OCI-LY7 (cell line): Measurements from ENCODE around the gene CIB4. TPM values are rescaled to one million over a fixed set of nuclear protein-coding genes. Genes with fewer than 3 reads are reported as not detected.

Experiments used
- BruUV-seq: library from RNA; stranded (reverse); fragments of 400-500 nt; replicated peaks from 2 replicates; lab custom pipeline; 2021; lab: Mats Ljungman, UMichigan
- CTCF ChIA-PET: fragments of 300-600 bp; sonication (Branson Sonifier 250); formaldehyde crosslinking; loops from one replicate; lab custom pipeline; 2022; ENCODE audit warnings: antibody characterized with exemption; ENCODE audit not compliant: unreplicated experiment; lab: Charles Lee
- POLR2A ChIA-PET: fragments of 300-600 bp; sonication (Branson Sonifier 250); formaldehyde crosslinking; loops from one replicate; lab custom pipeline; 2022; ENCODE audit warnings: antibody characterized with exemption; lab: Charles Lee
- DNase-seq: peaks from one replicate; pipeline ENCODE4 v3.0.0-alpha.2; 2015; ENCODE audit warnings: low spot score
- H2AFZ ChIP-seq: fragments of 200-600 bp; sonication (generic), shearing (Covaris generic); 2 replicates; pipeline ENCODE4 v1.6.1; 2014; ENCODE audit warnings: mild to moderate bottlenecking, antibody characterized with exemption, low read length, moderate library complexity
- H3K27ac ChIP-seq: fragments of 200-600 bp; sonication (generic); 2 replicates; pipeline ENCODE4 v1.5.1; 2014; ENCODE audit warnings: mixed run types, low read depth, mild to moderate bottlenecking, moderate library complexity, low read length, inconsistent platforms; ENCODE audit not compliant: poor library complexity, severe bottlenecking
- H3K36me3 ChIP-seq: fragments of 200-600 bp; sonication (generic); 2 replicates; pipeline ENCODE4 v1.6.1; 2014; ENCODE audit warnings: mild to moderate bottlenecking, antibody characterized with exemption, low read length, moderate library complexity, mixed read lengths; ENCODE audit not compliant: insufficient read depth
- H3K4me1 ChIP-seq: fragments of 200-600 bp; sonication (generic); 2 replicates; pipeline ENCODE4 v1.5.1; 2014; ENCODE audit warnings: mild to moderate bottlenecking, low read length; ENCODE audit not compliant: insufficient read depth, poor library complexity, severe bottlenecking
- H3K4me2 ChIP-seq: fragments of 200-600 bp; sonication (generic); 2 replicates; pipeline ENCODE4 v1.6.1; 2014; ENCODE audit warnings: mild to moderate bottlenecking, low read length
- H3K4me3 ChIP-seq: fragments of 200-600 bp; sonication (generic); 2 replicates; pipeline ENCODE4 v1.5.1; 2014; ENCODE audit warnings: mild to moderate bottlenecking, low read depth, low read length; ENCODE audit not compliant: poor library complexity, severe bottlenecking
- H3K79me2 ChIP-seq: fragments of 200-600 bp; sonication (generic); 2 replicates; pipeline ENCODE4 v1.6.1; 2016; ENCODE audit warnings: low read depth, mild to moderate bottlenecking, low read length, moderate library complexity, mixed read lengths; ENCODE audit not compliant: insufficient read depth
- H3K9me2 ChIP-seq: fragments of 200-600 bp; sonication (generic); 2 replicates; pipeline ENCODE4 v1.6.1; 2016; ENCODE audit warnings: mild to moderate bottlenecking, low read length, mixed read lengths; ENCODE audit not compliant: insufficient read depth
- H3K9me3 ChIP-seq: fragments of 200-600 bp; sonication (generic); 2 replicates; pipeline ENCODE4 v1.6.1; 2014; ENCODE audit warnings: mild to moderate bottlenecking, mixed run types, low read length, mixed read lengths
- H4K20me1 ChIP-seq: fragments of 200-600 bp; sonication (generic); 2 replicates; pipeline ENCODE4 v1.6.1; 2014; ENCODE audit warnings: mild to moderate bottlenecking, antibody characterized with exemption, low read length, moderate library complexity, mixed read lengths; ENCODE audit not compliant: insufficient read depth
- CTCF ChIP-seq: fragments of 200-600 bp; sonication (generic); conservative IDR thresholded peaks from 2 replicates; pipeline ENCODE4 v1.5.1; 2014; ENCODE audit warnings: mild to moderate bottlenecking, antibody characterized with exemption, low read length, moderate library complexity, mixed read lengths
- EZH2phosphoT487 ChIP-seq: fragments of 200-600 bp; sonication (generic); IDR thresholded peaks from 2 replicates; pipeline ENCODE4 v1.6.1; 2018; ENCODE audit warnings: low read depth, borderline replicate concordance, mild to moderate bottlenecking, mixed run types, antibody characterized with exemption, low read length, moderate library complexity, mixed read lengths
- intact Hi-C: fragments of 100-400 bp; cut with micrococcal nuclease; formaldehyde crosslinking; loops from one replicate; pipeline ENCODE4 v1.10.0; 2022; ENCODE audit not compliant: unreplicated experiment
- total RNA-seq, 2 experiments: library from RNA; depleted of rRNA in 1 of 2; stranded (reverse); fragments of >200 nt in 1 of 2; shearing (Covaris generic) in 1 of 2; gene quantifications; 2 replicates each; pipeline ENCODE4 v1.2.3, GENCODE V29; 2014 to 2022

The CIB4 gene
- total RNA-seq, 2 experiments from 2014 or later, result not detected

GRCh38 chr2:26585100-26585499 lies 56.1 kb downstream of the CIB4 start:
- H2AFZ ChIP-seq, result no peak overlapping the region
- BruUV-seq, result no TSS peak
- no peaks in the 10 kb centered on the region for H3K36me3 ChIP-seq
- H3K9me3 ChIP-seq, result no peaks in the 10 kb centered on the region
- POLR2A ChIA-PET, result no interaction called here
- CTCF ChIA-PET, result no interaction called here
- H3K4me3 ChIP-seq, result no peak overlapping the region
- no peak overlapping the region for H3K4me2 ChIP-seq
- no peaks in the 10 kb centered on the region for H4K20me1 ChIP-seq
- intact Hi-C loops, result no loop called here
- DNase-seq, result no peak
- H3K27ac ChIP-seq, result no peak overlapping the region
- H3K9me2 ChIP-seq, result no peaks in the 10 kb centered on the region
- no peaks in the 10 kb centered on the region for H3K79me2 ChIP-seq
- H3K4me1 ChIP-seq, result no peaks in the 10 kb centered on the region
- no peak for TF ChIP-seq CTCF
- TF ChIP-seq EZH2phosphoT487, result no peak

GRCh38 chr2:26584656-26585055 lies 56.5 kb downstream of the CIB4 start:
- H2AFZ ChIP-seq, result no peak overlapping the region
- intact Hi-C loops, result no loop called here
- no peaks in the 10 kb centered on the region for H3K79me2 ChIP-seq
- H3K4me1 ChIP-seq, result no peaks in the 10 kb centered on the region
- no TSS peak for BruUV-seq
- ChIA-PET POLR2A (no interaction called here), CTCF (no interaction called here)
- DNase-seq, result no peak
- no peak overlapping the region for H3K4me3 ChIP-seq
- H4K20me1 ChIP-seq, result no peaks in the 10 kb centered on the region
- no peaks in the 10 kb centered on the region for H3K9me2 ChIP-seq
- H3K27ac ChIP-seq, result no peak overlapping the region
- H3K4me2 ChIP-seq, result no peak overlapping the region
- H3K9me3 ChIP-seq, result no peaks in the 10 kb centered on the region
- H3K36me3 ChIP-seq, result no peaks in the 10 kb centered on the region
- no peak for TF ChIP-seq CTCF
- TF ChIP-seq EZH2phosphoT487, result no peak

- BruUV-seq, result no TSS peak
- H3K4me1 ChIP-seq, result no peaks in the 10 kb centered on the region
- no peak for DNase-seq
- no peak overlapping the region for H3K27ac ChIP-seq
- H3K4me3 ChIP-seq, result no peak overlapping the region
- H3K79me2 ChIP-seq, result no peaks in the 10 kb centered on the region
- TF ChIP-seq EZH2phosphoT487 (no peak), CTCF (no peak)
- no peaks in the 10 kb centered on the region for H3K9me3 ChIP-seq
- ChIA-PET CTCF (no interaction called here), POLR2A (no interaction called here)
- no peak overlapping the region for H3K4me2 ChIP-seq
- no peak overlapping the region for H2AFZ ChIP-seq
- intact Hi-C loops, result no loop called here
- H3K36me3 ChIP-seq, result no peaks in the 10 kb centered on the region
- H3K9me2 ChIP-seq, result no peaks in the 10 kb centered on the region
- H4K20me1 ChIP-seq, result no peaks in the 10 kb centered on the region
These were observed 57.0 kb downstream of the CIB4 start for GRCh38 chr2:26584191-26584590.
